Dedifferentiated amniotic fluid mesenchymal stem cell (primary cell): ENCODE results near the gene TJP1.
"Not testable (repeated sequence)": the region's sequence is repeated elsewhere in the genome, so short reads cannot be mapped to it uniquely, and the experiment has no call there.

Experiments used
- DNase-seq: peaks from one replicate; pipeline ENCODE4 v3.0.0-alpha.2; 2016; ENCODE audit errors: extremely low spot score

The TJP1 gene

DNA sequence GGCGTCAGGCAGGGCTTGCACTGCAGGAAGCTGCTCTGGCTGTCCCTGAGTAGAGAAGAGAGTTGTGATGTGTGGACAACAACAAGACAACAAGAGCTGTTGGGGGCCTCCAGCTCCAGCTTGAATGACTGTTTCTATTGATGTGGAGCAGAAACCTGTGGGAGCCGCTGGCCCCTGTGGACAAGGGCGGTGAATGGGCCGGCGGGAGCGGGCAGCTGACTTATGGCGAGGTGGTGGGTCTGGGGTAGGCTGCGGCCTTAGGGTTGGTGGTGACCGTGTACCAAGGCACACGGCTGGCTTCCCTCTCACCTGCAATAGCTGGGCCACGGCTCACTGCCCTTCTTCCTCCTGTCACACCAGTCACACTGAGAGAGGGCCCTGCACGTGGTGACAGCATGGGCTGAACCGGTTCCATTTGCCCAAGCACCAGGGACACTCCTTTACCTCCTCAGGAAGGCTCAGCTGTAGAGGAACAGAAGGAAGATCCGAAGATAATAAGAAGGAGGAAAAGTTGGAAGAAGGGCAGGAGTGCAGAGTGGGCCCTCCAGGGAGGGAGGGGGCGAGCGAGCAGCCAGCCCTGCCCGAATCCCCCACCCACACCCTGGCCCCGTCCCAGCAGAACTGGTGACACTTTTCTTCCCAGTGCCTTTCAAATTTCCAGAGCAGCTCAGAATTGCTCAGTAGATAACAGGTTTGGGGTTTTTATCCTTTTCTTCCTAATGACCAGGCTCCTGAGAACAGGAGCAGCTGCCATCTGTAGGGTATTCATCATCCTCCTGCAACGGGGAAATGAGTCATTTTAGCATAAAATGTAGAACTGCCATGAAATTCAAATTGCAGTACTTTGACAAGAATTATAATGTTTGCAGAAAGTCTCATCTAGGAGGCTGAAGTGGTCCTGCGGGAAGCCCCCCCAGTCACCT, 136.9 kb downstream of the TJP1 start:
- DNase-seq = no peak

DNA sequence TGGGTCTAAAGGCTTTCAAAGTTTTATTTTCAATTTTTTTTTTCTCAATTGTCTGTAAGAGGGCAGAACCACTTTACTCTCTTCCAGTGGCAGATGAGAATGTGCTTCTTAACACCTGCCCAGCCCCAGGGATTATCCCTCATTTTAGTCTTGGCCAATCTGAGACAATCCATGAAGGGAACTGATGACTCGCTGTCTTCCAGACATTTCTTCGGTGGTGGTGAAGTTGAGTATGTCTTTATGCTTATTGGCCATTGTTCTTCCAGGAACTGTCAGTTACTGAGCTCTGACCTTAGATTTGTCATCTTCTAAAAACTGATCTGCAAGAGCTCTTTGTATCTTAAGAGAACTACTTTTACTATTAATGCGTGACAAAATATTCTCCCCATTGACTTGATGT, 139.5 kb downstream of the TJP1 start:
- DNase-seq = no peak

GRCh38 chr15:29682361-29682760, 139.9 kb downstream of the TJP1 start:
- DNase-seq = no peak

DNA sequence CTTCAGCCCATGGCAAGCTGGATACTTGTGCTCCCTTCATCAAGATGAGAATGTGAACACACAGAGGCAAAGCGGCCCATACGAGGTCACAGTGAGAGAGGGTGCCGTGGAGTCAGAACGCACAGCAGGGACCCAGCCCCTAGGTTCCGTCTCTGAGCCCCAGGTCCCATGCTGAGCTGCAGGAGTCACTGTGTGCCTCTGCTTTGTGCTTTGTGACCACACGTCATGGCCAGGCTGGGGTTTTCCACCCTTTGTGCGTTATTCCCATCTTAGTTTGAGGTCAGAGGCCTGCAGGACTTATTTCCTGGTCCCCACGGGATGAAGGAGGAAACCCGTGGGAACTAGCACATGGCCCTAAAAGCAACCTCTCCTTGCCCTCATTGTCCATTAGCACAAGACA, 140.3 kb downstream of the TJP1 start:
- DNase-seq = no peak

GRCh38 chr15:29681166-29681845, 141.0 kb downstream of the TJP1 start:
- DNase-seq = no peak

- no peak for DNase-seq
These were observed 141.7 kb downstream of the TJP1 start for GRCh38 chr15:29680465-29681165.

GRCh38 chr15:29678504-29679034, 143.7 kb downstream of the TJP1 start:
- DNase-seq = no peak

GRCh38 chr15:29677871-29678461, 144.3 kb downstream of the TJP1 start:
- DNase-seq = no peak

DNA sequence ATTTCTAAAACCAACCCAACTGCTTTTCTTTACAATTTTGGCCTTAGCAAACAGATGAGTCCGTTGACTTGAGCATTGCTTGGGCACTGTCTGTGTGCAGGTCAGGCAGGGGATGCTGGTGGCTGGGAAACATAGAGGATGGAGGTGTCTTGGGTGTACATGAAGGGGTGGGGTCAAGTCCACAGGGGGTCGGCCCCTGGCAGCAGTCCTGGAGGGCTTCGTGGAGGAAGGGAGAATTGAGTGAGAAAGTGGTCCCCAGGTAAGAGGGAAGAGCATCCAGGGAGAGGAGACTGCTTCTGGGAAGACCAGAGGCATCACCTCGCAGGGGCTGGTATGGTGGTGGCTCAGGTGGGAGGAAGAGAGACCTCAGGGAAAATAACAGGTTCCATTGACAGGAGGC, 144.8 kb downstream of the TJP1 start:
- no peak for DNase-seq

- no peak for DNase-seq
These were observed 145.3 kb downstream of the TJP1 start for GRCh38 chr15:29676961-29677402.

DNA sequence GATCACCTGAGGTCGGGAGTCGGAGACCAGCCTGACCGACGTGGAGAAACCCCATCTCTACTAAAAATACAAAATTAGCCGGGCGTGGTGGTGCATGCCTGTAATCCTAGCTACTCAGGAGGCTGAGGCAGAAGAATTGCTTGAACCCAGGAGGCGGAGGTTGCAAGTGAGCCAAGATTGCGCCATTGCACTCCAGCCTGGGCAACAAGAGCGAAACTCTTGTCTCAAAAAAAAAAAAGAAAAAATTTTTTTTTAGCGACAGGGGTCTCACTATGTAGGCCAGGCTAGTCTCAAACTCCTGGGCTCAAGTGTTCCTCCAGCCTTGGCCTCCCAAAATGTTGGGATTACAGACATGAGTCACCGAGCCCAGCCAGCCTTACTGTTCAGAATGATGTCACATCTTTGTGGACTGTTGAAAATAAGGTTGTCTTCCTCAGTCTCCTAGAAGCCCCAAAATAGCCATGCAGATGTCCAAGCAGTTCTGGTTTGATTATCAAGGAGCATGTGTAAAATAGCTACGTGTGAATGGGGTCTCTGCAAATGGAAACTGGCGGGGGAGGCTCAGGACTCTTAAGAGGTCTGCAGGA, 145.8 kb downstream of the TJP1 start:
- not testable (repeated sequence) for DNase-seq

- DNase-seq = no peak
These were observed 146.4 kb downstream of the TJP1 start for GRCh38 chr15:29675791-29676301.

DNA sequence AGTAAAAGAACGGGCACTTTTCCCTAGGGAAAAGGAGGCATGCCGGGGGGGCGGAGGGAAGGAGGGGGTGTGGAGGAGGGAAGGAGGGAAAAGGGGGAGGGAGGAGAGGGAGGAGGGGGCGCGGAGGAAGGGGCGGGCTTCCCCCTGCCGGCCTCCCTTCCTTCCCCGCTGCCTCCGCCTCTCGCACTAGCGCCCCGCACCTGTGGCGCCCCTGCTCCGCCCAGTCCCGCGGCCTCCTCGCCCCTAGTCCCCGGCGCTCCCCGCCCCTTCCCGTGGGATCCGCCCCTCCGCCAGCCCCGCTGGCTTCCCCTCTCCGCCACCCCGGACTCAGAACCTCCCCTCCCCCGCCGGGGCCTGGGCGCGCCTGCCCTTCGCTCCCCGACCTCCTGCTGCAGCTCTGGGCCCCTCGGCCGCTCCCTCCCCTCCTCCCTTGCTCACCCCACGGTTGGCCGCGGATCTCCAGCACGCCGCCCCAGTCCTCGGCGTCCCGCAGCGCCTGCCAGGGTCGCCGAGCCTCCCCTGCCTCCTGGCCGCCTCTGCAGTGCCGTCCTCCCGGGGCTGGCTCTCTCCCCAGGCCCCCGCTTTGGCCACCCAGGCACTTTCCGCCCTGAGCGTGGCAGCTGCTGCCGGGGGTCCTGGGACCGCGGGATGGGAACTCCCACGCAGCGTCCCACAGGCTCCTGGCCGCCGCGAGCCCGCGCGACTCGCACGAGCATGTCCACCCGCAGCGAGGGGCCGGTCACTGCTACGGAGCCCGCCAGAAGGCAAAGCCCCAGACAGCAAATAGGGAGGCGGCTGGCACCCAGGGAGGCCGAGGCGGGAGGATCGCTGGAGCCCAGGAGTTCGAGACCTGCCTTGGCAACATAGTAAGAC, 147.4 kb downstream of the TJP1 start:
- DNase-seq = no peak

DNA sequence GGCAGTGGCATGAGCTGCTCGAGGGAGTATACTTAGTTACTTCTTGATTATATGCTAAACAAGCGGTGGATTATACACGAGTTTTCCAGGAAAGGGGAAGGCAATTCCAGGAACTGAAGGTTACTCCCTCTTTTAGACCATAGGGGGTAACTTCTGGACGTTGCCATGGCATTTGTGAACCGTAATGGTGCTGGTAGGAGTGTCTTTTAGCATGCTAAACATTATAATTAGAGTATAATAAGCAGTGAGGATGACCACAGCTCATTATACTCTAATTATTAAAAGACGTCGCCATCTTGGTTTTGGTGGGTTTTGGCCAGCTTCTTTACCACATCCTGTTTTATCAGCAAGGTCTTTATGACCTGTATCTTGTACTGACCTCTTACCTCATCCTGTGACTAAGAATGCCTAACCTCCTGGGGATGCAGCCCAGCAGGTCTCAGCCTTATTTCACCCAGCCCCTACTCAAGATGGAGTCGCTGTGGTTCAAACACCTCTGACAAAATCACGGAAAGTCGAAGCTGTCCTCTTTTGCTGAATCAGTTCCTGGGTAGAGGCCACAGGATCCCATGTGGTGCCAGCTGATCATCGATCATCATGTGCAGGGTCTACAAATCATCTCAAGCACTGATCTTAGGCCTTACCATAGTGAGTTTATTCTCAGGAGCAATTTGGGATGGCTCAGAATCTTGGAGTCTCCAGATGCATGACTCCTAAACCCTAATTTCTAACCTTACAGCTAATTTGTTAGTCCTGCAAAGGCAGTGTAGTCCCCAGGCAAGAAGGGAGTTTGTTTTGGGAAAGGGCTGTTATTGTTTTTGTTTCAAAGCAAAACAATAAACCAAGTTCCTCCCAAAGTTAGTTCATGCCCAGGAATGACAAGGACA, 149.1 kb downstream of the TJP1 start:
- DNase-seq = no peak

GRCh38 chr15:29672446-29672845, 149.8 kb downstream of the TJP1 start:
- no peak for DNase-seq

- not testable (repeated sequence) for DNase-seq
These were observed 150.2 kb downstream of the TJP1 start for GRCh38 chr15:29672046-29672445.

DNA sequence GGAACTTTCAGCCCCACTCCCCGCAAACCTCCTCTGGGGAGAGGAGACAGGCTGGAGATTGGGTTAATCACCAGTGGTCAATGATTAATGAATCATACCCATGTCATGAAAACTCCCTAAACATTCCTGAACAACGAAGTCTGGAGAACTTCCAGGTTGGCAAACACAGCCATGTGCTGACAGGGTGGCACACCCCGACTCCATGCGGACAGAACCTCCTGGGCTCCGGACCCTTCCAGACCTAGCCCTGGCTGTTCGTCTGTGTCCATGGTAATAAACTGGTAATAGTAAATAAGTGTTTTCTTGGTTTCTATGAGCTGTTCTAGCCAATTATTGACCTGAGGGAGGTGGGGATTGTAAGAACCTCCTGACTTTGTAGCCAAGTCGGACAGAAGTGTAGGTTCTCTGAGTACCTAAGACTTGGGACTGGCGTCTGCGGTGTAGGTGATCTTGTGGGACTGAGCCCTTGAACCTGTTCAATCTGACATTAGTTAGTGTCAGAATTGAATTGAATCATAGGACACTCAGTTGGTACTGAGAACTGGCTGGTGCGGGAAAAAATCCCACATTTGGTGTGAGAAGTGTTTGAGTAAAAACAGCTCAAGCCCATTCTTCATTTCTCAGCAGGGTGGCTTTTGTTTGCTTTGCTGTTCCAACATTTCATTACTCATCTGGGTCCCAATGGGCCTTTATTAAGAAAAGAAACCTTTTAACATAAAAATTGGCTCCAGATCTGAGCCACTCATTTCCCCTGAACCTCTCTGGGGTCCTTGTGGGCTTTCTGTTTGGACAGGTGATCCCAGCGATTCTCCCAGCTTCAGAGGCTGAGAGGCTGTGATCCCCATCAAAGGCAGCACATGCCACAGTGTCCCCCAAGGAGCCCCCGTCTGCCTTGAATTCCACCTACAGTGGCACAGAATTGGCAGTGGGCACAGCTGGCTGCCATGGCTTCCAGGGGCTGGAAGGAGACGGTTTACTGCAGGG, 151.0 kb downstream of the TJP1 start:
- DNase-seq = peak; percentile 56

GRCh38 chr15:29670266-29670665, 152.0 kb downstream of the TJP1 start:
- DNase-seq = no peak
